Right lobe of liver (tissue), 4 donors: Measurements from ENCODE around the gene DDRGK1.

Source experiments
- POLR2A ChIP-seq: fragments of 450-650 bp; IDR thresholded peaks from one replicate; pipeline ENCODE4 v1.6.1; 2017; ENCODE audit warnings: antibody characterized with exemption, mild to moderate bottlenecking
- TF ChIP-seq, protein P1 (sequence below), 4 donors: fragments of 200-600 bp in 3 of 4; fragments of 450-650 bp in 1 of 4; IDR thresholded peaks; one replicate each; pipeline versions ENCODE4 v1.5.1 to v1.8.0; 2016 to 2022; ENCODE audit warnings: antibody characterized with exemption in 4 of 4, mild to moderate bottlenecking in 2 of 4
- donor health status: DM: no; HTN: no; CAD: no.
- donor health status: DM: no; HTN: no; CAD: no.
- donor health status: DM: no; HTN: yes; CAD: no.

DNA sequence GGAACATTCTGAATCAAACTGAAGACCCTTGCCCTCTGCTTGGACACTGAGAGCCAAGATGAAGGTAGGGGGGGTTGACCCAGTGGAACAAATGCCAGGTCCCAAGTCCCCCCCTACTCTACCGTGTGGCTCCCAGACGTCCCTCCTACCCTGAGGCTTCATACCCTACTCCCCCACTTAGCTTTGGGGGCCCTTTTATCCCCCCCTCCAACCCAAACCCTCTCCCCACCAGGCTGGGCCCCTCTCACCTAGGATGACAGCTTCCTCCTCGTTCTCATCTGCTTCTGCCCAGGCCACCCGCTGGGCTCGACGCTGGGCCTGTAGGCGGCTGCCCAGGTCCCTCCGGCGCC, 1.5 kb downstream of the DDRGK1 start:
- TF ChIP-seq, protein P1, sequence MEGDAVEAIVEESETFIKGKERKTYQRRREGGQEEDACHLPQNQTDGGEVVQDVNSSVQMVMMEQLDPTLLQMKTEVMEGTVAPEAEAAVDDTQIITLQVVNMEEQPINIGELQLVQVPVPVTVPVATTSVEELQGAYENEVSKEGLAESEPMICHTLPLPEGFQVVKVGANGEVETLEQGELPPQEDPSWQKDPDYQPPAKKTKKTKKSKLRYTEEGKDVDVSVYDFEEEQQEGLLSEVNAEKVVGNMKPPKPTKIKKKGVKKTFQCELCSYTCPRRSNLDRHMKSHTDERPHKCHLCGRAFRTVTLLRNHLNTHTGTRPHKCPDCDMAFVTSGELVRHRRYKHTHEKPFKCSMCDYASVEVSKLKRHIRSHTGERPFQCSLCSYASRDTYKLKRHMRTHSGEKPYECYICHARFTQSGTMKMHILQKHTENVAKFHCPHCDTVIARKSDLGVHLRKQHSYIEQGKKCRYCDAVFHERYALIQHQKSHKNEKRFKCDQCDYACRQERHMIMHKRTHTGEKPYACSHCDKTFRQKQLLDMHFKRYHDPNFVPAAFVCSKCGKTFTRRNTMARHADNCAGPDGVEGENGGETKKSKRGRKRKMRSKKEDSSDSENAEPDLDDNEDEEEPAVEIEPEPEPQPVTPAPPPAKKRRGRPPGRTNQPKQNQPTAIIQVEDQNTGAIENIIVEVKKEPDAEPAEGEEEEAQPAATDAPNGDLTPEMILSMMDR (IDR thresholded peaks at IDR 0.05): no peak
- no peak for TF ChIP-seq POLR2A
